DOHH2 (cell line): ENCODE results near the gene MBP.

Experiments used
- EZH2phosphoT487 ChIP-seq: fragments of 200-600 bp; sonication (generic); IDR thresholded peaks from 2 replicates; pipeline ENCODE4 v1.6.1; 2017; ENCODE audit warnings: borderline replicate concordance, mild to moderate bottlenecking, antibody characterized with exemption, low read length, moderate library complexity, mixed read lengths
- TF ChIP-seq, protein P1 (sequence below): fragments of 200-600 bp; sonication (generic); IDR thresholded peaks from one replicate; pipeline ENCODE4 v1.5.1; 2014; ENCODE audit warnings: antibody characterized with exemption, mild to moderate bottlenecking, low read depth, low read length; ENCODE audit not compliant: poor library complexity, severe bottlenecking

DNA sequence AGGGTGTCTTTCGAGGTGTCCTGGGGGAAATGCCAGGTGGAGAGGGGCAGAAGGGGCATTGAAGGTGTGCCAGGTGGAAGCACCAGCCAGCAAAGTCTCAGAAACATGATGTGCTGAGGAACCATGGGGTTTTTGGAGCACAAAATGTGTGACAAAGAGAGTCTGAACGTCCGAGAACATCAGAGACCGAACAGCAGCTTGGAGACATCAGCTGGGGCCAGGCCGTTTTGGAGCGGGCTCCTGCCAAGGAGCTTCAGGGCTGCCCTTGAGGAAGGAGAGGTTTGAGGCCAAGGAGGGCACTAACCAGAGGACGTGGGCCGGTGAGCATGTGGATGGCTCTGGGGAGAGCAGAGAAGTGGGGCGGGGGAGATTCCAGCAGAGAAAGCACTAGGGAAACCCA, 5.3 kb upstream of the MBP start:
- TF ChIP-seq, protein P1, sequence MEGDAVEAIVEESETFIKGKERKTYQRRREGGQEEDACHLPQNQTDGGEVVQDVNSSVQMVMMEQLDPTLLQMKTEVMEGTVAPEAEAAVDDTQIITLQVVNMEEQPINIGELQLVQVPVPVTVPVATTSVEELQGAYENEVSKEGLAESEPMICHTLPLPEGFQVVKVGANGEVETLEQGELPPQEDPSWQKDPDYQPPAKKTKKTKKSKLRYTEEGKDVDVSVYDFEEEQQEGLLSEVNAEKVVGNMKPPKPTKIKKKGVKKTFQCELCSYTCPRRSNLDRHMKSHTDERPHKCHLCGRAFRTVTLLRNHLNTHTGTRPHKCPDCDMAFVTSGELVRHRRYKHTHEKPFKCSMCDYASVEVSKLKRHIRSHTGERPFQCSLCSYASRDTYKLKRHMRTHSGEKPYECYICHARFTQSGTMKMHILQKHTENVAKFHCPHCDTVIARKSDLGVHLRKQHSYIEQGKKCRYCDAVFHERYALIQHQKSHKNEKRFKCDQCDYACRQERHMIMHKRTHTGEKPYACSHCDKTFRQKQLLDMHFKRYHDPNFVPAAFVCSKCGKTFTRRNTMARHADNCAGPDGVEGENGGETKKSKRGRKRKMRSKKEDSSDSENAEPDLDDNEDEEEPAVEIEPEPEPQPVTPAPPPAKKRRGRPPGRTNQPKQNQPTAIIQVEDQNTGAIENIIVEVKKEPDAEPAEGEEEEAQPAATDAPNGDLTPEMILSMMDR: no peak
- no peak for TF ChIP-seq EZH2phosphoT487
